Stimulated activated naive CD8-positive, alpha-beta T cell treated with anti-CD3 and anti-CD28 coated beads, Interleukin-15, Interleukin-2, amounts not matched to agents 100 ng/mL and 50 ng/mL, for 24 hours (primary cell): ENCODE data around the gene PHF1.
A peak's percentile ranks its signal among the peaks of the same experiment; 100 is the strongest.

ENCODE experiments used
- H3K27ac Mint-ChIP-seq: one replicate; pipeline ENCODE4 v1.8.0; 2021; ENCODE audit warnings: mild to moderate bottlenecking, mixed read lengths
- H3K27me3 Mint-ChIP-seq: one replicate; pipeline ENCODE4 v1.8.0; 2021; ENCODE audit warnings: mixed read lengths
- H3K36me3 Mint-ChIP-seq: one replicate; pipeline ENCODE4 v1.8.0; 2021; ENCODE audit warnings: low read depth, mixed read lengths
- H3K4me1 Mint-ChIP-seq: one replicate; pipeline ENCODE4 v1.8.0; 2021; ENCODE audit warnings: low read depth, mixed read lengths
- H3K4me3 Mint-ChIP-seq: one replicate; pipeline ENCODE4 v1.8.0; 2021; ENCODE audit warnings: mild to moderate bottlenecking, mixed read lengths
- H3K9me3 Mint-ChIP-seq: one replicate; pipeline ENCODE4 v1.8.0; 2021; ENCODE audit warnings: mixed read lengths

Gene PHF1

DNA sequence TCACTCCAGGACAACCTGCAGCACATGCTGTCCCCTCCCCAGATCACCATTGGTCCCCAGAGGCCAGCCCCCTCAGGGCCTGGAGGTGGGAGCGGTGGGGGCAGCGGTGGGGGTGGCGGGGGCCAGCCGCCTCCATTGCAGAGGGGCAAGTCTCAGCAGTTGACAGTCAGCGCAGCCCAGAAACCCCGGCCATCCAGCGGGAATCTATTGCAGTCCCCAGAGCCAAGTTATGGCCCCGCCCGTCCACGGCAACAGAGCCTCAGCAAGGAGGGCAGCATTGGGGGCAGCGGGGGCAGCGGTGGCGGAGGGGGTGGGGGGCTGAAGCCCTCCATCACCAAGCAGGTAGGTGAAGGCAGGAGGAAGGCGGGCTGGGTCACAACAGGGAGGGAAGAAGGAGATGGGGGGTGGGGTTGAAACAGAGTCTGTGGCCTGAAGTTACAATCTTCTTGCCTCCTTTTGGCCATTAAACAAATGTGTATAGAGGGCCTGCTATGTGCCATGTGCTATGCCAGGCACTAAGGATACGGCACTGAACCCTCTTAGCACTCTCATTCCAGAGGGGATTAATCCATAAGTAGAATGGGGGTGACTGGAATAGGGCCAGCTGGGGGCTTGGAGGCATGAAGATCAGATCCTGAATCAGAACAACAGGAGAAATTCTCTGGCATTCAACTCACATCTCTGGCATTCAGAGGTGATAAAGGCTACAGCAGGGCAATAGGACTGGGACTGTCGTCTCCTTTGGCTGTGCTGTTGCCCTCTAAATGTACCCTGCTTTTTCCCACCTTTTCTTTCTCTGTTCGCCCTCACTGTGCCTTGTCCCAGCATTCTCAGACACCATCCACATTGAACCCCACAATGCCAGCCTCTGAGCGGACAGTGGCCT, 33.0 kb downstream of the PHF1 start:
- Mint-ChIP-seq H3K27ac (peak overlapping the region; percentile 12), H3K36me3 (peaks cover 33% of the 10 kb centered on the region)

DNA sequence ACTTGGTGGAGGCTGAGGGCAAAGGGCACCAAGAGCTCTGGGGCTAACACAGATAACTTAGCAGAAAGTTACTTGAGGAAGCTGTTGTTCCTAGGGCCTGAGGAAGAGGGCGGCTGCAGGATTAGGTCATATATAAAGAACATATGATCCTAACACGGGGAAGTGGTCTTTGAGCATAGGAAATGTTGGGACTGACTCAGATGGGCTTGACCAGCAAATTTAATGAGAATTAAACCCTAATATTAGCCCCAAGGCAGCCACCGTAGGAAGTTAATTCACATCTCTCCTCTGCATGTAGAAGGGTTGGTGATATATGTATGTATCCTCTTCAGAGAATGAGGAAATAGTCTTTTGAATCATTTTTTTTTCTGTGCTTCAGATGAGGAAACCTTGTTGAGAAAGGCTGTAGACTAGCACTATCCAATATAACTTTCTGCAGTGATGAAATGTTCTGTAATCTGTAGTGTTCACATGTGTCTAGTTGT, 34.3 kb downstream of the PHF1 start:
- peaks cover 28% of the 10 kb centered on the region for H3K36me3 Mint-ChIP-seq
- H3K9me3 Mint-ChIP-seq, result no peaks in the 10 kb centered on the region
- H3K27ac Mint-ChIP-seq, result peak overlapping the region; percentile 38
- no peaks in the 10 kb centered on the region for H3K4me1 Mint-ChIP-seq
- no peak overlapping the region for H3K4me3 Mint-ChIP-seq
- H3K27me3 Mint-ChIP-seq, result no peaks in the 10 kb centered on the region

More for the DNA sequence above, 33.0 kb downstream of the PHF1 start:
- Mint-ChIP-seq H3K4me1 (peaks cover 3% of the 10 kb centered on the region), H3K27me3 (no peaks in the 10 kb centered on the region), H3K4me3 (no peak overlapping the region), H3K9me3 (no peaks in the 10 kb centered on the region)

GRCh38 chr6:33446356-33446755, 35.5 kb downstream of the PHF1 start:
- H3K27me3 Mint-ChIP-seq, result no peaks in the 10 kb centered on the region
- H3K36me3 Mint-ChIP-seq, result peaks cover 28% of the 10 kb centered on the region
- no peak overlapping the region for H3K4me3 Mint-ChIP-seq
- no peaks in the 10 kb centered on the region for H3K9me3 Mint-ChIP-seq
- H3K4me1 Mint-ChIP-seq, result no peaks in the 10 kb centered on the region
- H3K27ac Mint-ChIP-seq, result no peak overlapping the region

- Mint-ChIP-seq H3K4me1 (peaks cover 20% of the 10 kb centered on the region), H3K36me3 (peaks cover 18% of the 10 kb centered on the region), H3K4me3 (no peak overlapping the region), H3K27me3 (no peaks in the 10 kb centered on the region), H3K9me3 (no peaks in the 10 kb centered on the region), H3K27ac (no peak overlapping the region)
Observed at GRCh38 chr6:33450434-33450833, 39.6 kb downstream of the PHF1 start.

- Mint-ChIP-seq H3K9me3 (no peaks in the 10 kb centered on the region), H3K4me3 (no peak overlapping the region), H3K27me3 (no peaks in the 10 kb centered on the region), H3K27ac (no peak overlapping the region), H3K36me3 (peaks cover 23% of the 10 kb centered on the region), H3K4me1 (peaks cover 30% of the 10 kb centered on the region)
Observed at GRCh38 chr6:33451606-33452005, 40.8 kb downstream of the PHF1 start.

- Mint-ChIP-seq H3K27me3 (no peaks in the 10 kb centered on the region), H3K9me3 (no peaks in the 10 kb centered on the region), H3K27ac (no peak overlapping the region), H3K36me3 (peaks cover 27% of the 10 kb centered on the region), H3K4me3 (no peak overlapping the region), H3K4me1 (peaks cover 30% of the 10 kb centered on the region)
Observed at GRCh38 chr6:33452496-33452895, 41.7 kb downstream of the PHF1 start.

- H3K4me1 Mint-ChIP-seq, result peaks cover 30% of the 10 kb centered on the region
- peak overlapping the region; percentile 88 for H3K27ac Mint-ChIP-seq
- peaks cover 25% of the 10 kb centered on the region for H3K36me3 Mint-ChIP-seq
- no peaks in the 10 kb centered on the region for H3K27me3 Mint-ChIP-seq
- H3K4me3 Mint-ChIP-seq, result peak overlapping the region; percentile 93
- no peaks in the 10 kb centered on the region for H3K9me3 Mint-ChIP-seq
Observed at GRCh38 chr6:33453393-33454008, 42.7 kb downstream of the PHF1 start.

DNA sequence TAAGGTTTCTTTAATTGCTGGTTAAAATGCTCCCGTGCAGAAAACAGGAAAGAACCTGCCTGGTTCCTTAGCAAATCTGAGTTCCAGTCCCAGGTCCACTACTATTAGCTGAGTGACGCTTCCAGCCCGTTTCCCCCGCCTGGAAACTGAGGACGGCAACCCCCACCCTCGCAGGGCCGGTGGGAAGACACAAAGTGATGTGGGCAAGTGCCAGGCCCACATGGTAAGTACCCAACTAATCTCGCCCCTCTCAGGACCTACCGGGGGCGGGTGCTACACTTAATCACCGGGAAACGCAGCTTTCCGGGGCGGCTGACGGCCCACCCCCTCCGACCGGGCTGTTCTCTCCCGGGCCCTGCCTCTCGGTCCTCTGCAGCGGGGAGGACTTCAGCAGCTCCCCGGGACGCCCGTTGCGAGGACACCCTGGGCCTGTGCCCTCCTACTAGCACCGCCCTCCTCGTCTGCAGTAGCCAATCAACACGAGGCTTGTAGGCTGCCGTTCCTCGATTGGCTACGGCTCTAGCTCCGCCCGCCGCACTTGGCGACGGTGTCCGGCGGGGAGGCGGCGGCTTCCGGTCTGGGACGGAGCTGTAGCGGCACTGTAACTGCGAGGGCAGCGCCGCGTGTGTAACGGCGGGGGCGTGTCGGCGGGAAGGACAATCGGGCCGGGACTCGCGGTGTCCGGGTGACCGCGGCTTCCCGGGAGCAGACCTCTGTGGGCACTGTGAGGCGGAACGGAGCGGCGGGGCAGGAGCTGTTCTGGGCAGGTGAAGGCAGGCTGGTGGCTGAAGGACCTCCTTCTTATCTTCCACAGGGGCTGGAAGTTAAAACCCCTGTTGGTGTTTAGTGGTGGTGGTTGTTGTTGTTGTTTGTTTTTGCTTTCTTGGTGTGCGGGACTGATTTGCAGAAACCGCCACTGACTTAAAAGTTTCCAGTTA, 43.5 kb downstream of the PHF1 start, which contains the start of gene ZBTB9:
TSS of gene ZBTB9 (plus strand) at position 568 of the 938 bp plus-strand sequence. CDS start 525 bp downstream, outside the sequence.
- H3K36me3 Mint-ChIP-seq, result peaks cover 27% of the 10 kb centered on the region

GRCh38 chr6:33455051-33455450, 44.2 kb downstream of the PHF1 start:
- Mint-ChIP-seq H3K4me1 (peaks cover 30% of the 10 kb centered on the region), H3K27ac (peak overlapping the region; percentile 88), H3K27me3 (no peaks in the 10 kb centered on the region), H3K9me3 (no peaks in the 10 kb centered on the region), H3K36me3 (peaks cover 27% of the 10 kb centered on the region), H3K4me3 (peak overlapping the region; percentile 93)

More for the DNA sequence above, 43.5 kb downstream of the PHF1 start, which contains the start of gene ZBTB9:
- Mint-ChIP-seq H3K27ac (peak within 1 kb of the TSS; percentile 88), H3K4me3 (peak within 1 kb of the TSS; percentile 93), H3K27me3 (no peaks in the 10 kb centered on the region), H3K4me1 (peaks cover 30% of the 10 kb centered on the region), H3K9me3 (no peaks in the 10 kb centered on the region)

GRCh38 chr6:33456156-33456555, 45.3 kb downstream of the PHF1 start:
- H3K9me3 Mint-ChIP-seq, result no peaks in the 10 kb centered on the region
- peaks cover 30% of the 10 kb centered on the region for H3K4me1 Mint-ChIP-seq
- no peak overlapping the region for H3K27ac Mint-ChIP-seq
- H3K4me3 Mint-ChIP-seq, result peak overlapping the region; percentile 37
- no peaks in the 10 kb centered on the region for H3K27me3 Mint-ChIP-seq
- H3K36me3 Mint-ChIP-seq, result peaks cover 27% of the 10 kb centered on the region

DNA sequence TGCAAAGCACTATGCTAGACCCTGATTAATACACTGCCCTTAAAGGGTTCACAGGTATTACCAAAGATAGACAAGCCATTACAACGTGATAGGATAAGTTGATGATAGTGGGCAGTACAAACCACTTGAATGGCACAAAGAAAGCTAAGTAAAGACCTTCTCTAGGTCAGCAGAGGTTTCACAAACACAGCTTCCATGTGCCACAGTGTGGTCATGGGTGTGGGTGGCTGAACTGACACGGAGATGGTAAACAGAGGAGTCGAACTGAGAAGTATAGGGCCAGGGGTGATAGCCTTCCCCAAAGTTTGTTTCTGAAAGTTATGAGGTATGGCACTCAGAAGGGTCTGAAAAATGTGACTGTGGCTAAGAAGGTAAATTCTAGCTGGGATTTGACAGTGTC, 47.9 kb downstream of the PHF1 start:
- Mint-ChIP-seq H3K4me3 (no peak overlapping the region), H3K27me3 (peaks cover 3% of the 10 kb centered on the region), H3K27ac (no peak overlapping the region), H3K9me3 (no peaks in the 10 kb centered on the region), H3K36me3 (peaks cover 27% of the 10 kb centered on the region), H3K4me1 (peaks cover 21% of the 10 kb centered on the region)

- peaks cover 18% of the 10 kb centered on the region for H3K4me1 Mint-ChIP-seq
- no peaks in the 10 kb centered on the region for H3K9me3 Mint-ChIP-seq
- H3K27me3 Mint-ChIP-seq, result peaks cover 5% of the 10 kb centered on the region
- H3K27ac Mint-ChIP-seq, result no peak overlapping the region
- no peak overlapping the region for H3K4me3 Mint-ChIP-seq
- peaks cover 27% of the 10 kb centered on the region for H3K36me3 Mint-ChIP-seq
Observed at GRCh38 chr6:33459226-33459625, 48.4 kb downstream of the PHF1 start.
